Activated CD8-positive, alpha-beta memory T cell treated with anti-CD3 and anti-CD28 coated beads, Interleukin-2, amount 50 U/mL, for 24 hours (primary cell): ENCODE results near the gene TNS3.

Experiments used
- DNase-seq: peaks from one replicate; pipeline ENCODE4 v3.0.0-alpha.2; 2020; ENCODE audit errors: extremely low read depth

TNS3 gene

DNA sequence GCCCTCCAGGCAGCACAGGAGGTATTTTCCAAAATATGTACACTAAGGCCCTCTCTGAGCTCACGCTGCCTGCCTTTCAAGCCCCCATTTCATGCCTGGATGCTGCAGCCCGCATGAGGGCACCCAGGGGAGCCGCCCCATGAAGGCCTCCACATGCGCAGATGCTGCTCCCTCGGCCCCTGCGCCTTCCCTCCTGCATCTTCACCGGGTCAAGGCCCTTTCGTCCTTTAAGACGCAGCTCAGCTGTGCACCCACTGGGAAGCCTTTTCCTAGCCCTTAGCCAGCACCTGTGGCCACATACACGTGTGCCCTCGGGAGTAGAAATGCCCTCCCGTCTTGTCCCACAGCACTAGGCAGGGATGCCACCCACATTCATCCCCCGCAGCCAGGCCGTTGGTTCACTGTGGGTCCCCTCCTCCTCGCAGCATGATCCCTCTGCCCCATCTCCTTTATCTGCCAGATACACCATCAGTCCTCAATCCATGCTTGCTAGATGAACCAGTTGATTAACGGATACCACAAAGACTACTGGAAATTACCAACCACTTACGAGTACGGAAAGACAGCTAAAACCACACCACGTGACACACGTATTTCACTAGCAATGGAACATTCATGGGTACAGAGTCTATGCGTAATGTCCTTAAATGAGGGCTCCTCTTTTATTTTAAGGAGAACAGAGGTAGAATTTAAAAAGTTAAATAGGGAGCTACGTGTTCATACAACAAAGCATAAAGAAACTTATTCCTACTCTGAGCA, 278.0 kb downstream of the TNS3 start:
- no peak for DNase-seq

DNA sequence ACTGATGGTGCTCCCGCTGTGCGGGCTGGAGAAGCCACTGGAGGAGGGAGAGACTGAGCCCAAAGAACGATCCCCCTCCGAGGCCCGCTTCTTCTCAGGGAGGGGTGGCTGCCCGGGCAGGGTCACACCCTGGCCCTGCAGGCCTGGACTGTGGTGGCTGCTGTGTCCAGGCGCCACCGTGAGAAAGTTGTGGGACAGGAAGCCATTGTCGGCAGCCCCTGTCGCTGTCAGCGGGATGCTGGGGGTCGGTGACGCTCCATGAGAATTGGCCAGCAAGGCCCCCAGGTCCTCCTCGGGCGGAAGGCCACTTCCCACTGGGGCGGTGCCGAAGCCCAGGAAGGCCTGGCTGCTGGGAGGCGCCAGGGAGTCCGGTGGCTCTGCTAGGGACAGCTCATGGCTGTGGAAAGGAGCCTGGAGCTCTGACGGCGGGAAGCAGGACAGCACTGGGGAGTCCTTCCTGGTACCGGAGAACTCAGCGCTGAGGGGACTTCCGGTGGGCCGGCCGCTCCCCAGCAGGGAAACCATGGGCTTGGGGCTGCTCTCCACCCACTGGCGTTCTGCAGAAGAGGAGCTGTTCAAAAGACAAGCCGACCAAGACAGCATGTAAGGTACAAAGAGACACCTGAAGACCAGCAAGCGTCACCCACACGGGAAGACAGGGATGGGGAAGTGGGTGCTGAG, 278.8 kb downstream of the TNS3 start:
- DNase-seq: no peak

DNA sequence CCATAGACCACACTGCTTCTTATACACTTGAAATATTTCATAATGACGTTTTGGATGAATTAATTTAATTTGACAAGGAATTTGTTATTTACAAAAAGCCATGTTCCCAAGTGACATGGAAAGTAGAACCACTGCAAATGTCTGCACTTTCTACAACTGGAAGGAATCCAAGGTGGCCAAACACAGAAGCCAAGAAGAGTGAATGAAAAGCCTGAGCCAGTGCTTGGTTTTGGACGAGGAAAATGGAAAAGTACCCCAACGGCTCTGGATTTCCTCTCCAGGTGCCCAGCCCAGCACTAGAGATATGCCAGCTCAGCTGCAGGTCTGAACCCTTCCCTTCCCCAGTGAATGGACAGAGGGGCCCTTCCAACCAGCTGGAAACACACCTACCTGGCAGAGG, 279.4 kb downstream of the TNS3 start:
- DNase-seq: no peak

DNA sequence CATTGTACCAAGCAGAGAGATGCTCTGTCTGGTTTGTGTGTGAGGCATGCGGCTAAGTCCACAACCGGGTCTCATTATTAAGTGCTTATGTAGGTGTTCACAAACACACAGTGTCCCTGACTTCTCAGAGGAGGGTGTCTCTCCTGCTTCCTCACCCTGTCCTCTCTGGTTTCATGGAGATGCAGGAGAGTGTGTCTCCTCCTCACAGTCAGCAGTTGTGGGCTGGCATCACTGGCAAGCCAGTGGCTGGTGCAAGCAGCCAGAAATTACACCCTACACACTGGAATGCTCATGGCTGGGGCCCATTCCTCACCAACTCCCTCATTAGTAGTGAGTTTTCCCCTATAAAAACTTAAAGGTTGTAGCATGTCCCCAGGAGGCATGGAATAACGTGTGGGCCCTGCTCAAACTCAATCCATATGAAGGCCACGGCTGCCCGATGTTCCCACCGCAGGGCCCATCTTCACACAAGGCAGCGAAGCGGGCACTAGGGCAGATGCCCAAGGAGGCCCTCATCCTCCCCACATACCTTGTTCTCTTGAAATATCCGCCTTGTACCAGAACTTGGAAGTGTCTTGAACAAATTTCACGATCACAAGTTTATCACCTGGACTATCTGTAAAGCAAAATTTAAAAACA, 280.1 kb downstream of the TNS3 start:
- DNase-seq: no peak

DNA sequence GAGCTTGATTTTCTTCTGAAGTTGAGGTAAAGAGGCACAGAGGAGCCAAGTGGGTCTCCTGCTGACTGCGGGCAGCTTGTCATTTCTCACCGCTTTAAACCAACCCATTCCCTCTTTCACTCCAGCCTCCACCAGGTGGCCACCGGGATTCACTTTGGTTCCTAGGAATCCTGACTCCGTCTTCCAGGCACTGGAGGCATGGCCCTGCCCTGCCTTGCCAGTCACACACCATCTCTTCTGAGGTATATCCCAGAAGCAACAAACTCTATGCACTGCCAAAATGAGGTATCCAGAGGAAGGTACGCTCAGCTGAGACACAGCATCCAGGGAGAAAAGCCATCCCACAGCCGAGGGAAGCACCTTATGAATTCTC, 280.8 kb downstream of the TNS3 start:
- no peak for DNase-seq

- no peak for DNase-seq
These were observed 281.3 kb downstream of the TNS3 start for GRCh38 chr7:47300472-47301104.

DNA sequence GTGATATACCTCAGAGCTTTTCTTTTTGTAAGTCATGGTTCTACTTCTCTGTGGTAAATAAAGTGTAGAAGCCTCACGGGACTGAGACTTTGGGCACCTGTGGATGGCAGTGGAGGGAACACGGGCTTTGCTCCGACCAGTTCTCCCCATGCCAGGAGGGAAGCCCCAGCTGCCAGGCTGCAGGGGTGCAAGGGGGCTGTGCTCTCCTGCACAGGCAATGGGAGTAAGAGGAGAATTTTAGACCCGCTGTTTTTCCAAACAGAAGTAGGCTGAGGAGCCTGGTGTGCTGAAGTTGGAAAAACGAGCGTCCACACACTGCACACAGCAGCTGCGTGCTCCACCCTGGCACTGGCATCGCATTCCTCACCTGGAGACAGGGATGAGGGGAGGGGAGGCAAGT, 282.4 kb downstream of the TNS3 start:
- DNase-seq: no peak

DNA sequence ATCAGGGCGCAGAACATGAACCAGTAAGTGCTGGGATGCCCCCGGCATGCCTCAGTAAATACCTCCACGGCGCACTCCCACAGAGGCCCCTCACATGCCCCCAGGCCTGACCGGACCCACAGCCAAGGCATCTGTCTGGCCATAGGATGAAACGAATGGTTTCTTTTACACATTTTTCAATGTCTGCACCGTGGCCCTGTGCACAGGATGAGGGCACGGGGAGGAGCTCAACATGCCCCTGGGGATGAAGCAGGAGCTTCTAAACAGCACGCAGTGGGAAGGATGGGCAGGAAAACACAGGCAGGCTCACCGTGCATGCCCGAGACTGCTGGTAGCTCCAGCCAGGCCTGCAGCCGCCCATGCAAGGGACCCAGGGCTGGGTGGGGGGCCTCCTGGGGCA, 283.3 kb downstream of the TNS3 start:
- no peak for DNase-seq

DNA sequence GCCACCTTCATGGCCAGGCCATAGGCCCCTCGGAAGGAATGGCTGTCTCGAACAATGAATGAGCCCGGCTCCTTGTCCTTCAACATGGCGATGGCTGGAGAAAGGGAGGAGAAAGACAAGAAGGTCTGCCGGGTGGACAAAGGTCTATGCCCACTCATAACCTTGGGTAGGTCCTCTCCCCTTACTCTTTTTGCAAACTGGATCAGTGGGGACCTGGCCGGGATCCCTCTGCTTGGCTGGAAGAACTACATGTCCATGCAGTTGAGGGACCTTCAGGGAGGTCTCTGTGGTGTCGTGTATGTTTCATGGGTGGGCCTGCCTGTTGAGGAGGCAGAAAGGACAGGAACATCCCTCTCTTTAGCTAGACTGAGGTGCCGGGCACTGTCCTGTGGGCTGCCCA, 284.8 kb downstream of the TNS3 start:
- no peak for DNase-seq

DNA sequence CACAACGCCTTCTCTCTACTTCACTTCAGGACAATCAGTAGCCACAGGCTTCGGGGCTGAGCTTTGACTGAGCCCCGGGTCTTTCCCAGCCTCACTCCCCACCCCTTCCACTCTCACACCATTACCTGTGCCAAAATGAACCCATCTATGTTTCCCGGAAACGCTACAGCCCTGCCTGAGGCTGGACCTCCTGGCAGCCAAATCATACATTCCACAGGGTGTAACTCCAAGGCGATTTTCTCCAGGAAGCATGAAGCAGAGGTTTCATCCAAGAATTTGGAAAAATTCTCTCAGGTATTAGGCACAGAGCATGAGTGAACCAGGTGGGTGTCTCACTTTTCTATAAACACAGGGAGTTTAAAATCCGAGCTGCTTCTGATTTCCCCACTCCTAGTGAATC, 286.3 kb downstream of the TNS3 start:
- DNase-seq: no peak

DNA sequence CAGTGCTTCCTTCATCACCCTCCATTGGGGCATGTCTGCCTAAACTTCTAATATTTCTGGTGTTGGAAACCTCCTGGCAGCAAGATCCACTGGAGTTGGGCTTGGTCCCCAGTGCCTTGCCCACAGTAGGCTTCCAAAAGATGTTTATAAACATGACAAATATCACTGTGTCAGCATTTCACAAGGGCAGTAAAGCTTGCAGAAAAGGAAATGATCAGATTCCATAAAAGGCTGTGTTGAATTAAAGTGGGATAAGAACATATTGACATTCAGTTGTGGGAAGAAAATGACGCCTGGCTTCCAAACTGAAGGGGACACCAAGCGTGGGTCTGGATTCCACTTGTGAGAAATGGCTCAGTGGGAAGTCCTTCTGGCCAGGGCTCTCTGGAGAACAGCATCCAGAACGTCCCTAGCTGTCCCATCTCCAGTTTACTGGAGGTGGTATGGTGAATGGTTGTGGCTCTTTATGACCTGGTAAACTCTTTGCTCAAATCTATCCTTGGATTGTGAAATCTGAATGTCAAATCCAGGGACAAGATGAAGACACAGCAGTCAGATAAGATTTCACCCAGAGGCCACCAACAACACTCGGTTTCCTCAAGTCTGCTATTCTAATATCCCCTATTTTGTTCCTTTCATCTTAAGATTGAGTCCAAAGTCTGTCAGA, 287.2 kb downstream of the TNS3 start:
- no peak for DNase-seq

GRCh38 chr7:47293884-47294555, 287.9 kb downstream of the TNS3 start:
- DNase-seq: no peak

- DNase-seq: no peak
These were observed 289.0 kb downstream of the TNS3 start for GRCh38 chr7:47292832-47293309.

GRCh38 chr7:47291461-47292081, 290.3 kb downstream of the TNS3 start:
- no peak for DNase-seq

DNA sequence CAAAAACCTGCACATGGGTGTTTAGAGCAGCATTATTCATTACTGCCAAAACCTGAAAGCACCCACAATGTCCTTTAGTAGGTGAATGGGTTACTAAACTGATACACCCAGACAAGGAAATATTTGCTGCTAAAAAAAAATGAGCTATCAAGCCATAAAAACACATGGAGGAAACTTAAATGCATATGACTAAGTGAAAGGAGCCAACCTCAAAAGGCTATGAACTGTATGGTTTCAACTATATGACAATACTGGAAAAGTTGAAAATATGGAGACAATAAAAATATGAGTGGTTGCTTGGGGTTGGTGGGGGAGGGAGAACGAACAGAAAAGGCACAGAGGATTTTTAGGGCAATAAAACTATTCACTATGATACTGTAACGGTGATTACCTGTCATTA, 291.0 kb downstream of the TNS3 start:
- DNase-seq: no peak

DNA sequence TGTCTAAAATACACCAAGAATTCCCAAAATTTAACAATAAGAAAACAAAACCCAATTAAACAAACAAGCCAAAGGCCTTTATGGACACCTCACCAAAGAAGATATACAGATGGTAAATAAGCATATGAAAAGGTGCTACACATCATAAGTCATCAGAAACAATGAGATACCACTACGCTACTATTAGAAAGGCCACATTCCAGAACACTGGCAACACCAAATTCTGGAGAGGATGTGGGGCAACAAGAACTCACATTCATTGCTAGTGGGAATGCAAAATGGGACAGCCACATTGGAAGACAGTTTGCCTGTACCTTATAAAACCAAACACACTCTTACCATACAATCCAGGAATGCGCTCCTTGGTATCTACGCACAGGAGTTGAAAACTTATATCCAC, 291.4 kb downstream of the TNS3 start:
- no peak for DNase-seq

- no peak for DNase-seq
These were observed 293.9 kb downstream of the TNS3 start for GRCh38 chr7:47288060-47288459.

- DNase-seq: no peak
These were observed 295.9 kb downstream of the TNS3 start for GRCh38 chr7:47285860-47286491.

- no peak for DNase-seq
These were observed 296.9 kb downstream of the TNS3 start for GRCh38 chr7:47284691-47285635.
